ENCODE data around the gene PRR16.

- no peak for TF ChIP-seq CTCF (conservative IDR thresholded peaks at IDR 0.05; ENCODE audit: low read length)
- TF ChIP-seq EZH2phosphoT487 (IDR thresholded peaks at IDR 0.05; ENCODE audit: borderline replicate concordance) = no peak
Observed at GRCh38 chr5:120602033-120602432, 137.9 kb downstream of the PRR16 start.

Measured in Loucy (cell line).